Measurements from ENCODE around the gene PPP2R5C.

PPP2R5C gene

DNA sequence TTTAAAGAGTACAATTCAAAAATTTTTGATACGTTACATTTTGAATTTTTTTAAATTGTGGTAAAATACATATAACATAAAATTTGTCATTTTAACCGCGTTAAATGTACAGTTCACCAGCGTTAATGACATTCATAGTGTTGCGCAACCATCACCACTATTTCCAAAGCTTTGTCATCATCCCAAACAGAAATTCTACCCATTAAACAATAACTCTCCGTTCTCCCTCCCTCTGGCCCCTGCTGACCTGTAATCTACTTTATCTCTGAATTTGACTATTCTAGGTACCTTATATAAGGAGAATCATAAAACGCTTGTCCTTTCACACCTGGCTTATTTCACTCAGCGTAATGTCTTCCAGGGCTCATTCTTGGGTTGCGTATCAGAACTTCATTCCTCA lies 133.7 kb downstream of the PPP2R5C start:
- no peak for DNase-seq

DNA sequence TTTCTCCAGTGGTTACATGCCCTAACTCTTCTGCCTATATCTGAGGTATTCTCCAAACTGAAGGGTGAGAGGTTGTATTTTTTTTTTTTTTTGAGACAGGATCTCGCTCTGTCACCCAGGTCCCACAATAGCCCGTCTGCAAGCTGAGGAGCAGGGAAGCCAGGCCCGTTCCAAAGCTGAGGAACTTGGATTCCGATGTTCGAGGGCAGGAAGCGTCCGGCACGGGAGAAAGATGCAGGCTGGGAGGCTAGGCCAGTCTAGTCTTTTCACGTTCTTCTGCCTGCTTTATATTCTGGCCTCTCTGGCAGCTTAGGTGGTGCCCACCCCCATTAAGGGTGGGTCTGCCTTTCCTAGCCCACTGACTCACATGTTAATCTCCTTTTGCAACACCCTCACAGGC lies 135.8 kb downstream of the PPP2R5C start:
- no peak for DNase-seq

DNA sequence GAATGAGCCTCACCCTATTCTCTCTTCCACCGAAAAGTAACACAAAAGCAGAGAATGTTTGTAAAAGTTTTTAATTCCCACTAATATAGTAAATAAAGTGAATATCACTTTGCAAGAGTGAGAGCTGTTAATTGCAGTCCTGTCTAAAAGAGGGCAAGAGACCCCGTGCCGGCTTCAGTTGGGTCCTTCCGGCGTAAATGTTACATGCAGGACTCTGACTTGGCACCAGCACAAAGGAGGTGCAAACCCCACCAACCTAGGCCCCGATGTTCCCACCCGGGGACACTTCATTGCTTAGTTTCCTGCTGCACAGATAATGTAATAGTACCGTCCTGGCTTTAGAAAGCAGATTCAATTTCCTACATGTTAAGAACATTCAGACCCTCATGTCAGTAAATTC lies 136.9 kb downstream of the PPP2R5C start:
- no peak for DNase-seq

DNA sequence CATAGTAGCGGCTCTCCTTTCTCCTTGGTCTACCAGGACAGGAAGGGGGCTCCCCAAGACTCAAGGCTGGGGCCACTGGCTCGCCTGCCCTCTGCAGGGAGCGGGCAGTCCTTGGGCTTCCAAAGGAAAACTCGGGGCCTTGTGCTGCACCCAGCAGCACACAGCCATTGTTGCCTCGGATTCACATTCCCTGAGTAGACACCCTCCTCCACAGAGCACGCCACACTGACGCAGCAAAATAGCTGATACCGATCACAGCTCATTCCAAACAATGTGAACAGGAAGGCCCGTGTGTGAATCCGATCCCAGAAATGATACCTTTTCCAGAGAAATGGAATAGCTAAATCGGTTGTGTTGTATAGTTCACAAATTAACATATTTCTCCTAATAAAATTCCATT lies 137.8 kb downstream of the PPP2R5C start:
- no peak for DNase-seq

DNA sequence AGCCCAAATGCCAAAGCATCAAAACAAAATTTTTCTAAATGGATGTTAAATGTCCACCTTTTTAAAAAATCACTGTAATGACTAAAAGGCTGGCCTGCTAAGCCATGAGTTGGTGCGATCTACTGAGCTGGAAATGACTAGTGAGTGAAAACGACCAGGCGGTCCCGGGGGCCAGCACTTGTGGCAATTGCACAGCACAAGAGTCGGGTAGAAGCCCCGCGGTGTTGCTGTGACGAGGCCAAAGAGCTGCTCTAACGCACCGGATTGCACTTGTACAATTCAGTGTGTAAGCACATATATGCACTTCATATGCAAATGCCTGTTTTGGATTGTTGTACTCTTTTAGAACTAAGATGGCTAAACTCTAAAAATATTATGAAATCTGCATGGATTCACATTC lies 138.7 kb downstream of the PPP2R5C start:
- no peak for DNase-seq

DNA sequence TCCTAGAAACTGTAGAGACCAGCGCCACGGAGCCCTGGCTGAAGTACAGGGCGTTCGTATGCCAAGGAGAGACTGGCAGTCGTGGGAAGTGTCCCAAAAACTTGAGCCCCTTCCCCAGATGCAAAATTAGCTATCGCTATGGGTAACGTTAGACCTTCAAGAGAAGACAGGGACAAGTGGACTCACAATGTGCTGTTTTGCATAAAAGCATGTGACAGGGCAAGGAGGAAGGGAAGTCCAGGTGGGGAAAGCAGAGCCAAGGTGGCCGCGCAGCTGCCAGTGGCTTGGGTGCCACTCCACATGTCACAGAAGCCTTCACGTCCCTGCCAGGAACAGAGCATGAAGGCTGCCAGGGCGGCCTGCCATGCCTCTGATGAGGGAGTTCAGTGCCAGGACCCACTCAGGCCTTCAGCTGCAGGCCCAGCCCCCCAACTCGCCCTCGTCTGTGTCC lies 141.6 kb downstream of the PPP2R5C start:
- DNase-seq: no peak

DNA sequence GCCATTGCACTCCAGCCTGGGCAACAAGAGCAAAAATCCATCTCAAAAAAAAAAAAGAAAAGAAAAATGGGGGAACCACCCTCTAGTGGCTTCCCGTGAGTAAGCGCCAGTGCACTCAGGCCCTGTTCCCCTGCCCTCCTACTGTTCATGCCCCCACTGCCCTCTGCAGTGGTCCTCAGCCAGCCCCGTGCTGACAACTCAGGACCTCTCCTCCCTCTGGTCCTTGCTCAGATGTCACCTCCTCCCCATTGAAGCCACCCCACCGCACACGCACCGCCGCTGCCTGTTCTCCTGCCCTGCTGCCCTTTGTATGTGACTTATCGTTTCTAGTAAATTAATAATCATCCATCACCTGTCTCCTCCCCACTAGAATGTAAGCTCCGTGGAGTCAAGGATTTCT lies 144.1 kb downstream of the PPP2R5C start:
- DNase-seq: no peak

DNA sequence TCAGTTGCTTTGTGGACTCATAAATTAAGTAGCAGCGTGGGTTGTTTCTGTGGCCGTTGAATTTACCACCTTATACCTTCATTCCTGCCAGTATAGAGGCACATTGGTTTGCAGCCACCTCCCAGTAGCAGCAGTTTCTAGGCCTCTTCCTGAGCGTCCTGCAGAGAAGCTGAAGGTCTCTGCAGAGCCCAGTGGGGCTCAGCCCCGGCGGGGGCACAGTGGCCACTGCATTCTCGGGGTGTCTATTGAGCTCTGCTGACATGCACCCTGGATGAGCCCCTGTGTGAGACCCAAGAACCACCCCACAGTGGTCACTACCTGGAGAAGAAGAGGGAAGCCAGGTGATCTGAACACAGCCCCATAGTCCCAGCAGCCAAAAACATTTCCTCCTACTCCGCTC lies 145.1 kb downstream of the PPP2R5C start:
- DNase-seq: no peak

DNA sequence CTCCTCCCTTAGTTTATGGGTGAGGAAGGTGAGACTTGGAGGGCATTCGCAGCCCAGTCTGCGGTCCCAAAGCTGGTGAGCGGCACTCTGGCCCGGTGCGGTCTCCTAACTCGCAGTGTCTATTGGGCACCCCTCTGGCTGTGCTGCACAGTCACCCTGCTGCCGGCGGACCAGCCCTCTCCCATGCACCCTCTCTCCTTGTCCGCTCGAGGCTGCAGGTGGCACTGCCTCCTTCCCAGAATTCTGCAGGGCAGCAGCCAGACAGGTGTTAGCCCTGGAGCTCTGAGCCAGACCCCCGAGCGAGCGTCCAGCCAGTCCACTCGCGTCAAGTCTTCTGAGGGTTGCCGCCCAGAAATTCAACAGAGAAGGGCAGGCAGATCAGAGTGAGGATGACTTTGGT lies 146.1 kb downstream of the PPP2R5C start:
- DNase-seq: no peak

DNA sequence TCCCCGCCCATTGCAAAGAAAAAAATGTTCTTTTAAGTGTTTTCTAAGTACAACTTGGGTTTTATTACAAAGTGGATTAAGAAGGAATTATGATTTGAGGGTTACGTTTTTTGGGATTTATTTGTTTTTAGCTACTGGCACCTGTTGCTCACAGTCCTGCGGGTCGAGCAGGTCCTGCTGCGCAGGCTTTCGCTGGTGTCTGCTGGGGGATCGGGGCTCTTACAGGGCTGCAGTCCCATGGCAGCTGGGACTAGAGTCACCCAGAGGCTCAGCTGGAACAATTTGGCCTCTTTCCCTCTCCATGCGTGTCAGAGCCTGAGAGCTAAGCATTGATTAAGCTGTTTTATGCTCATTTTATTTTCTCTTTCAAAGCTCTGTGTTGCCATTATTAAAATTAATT lies 147.3 kb downstream of the PPP2R5C start:
- DNase-seq: no peak

DNA sequence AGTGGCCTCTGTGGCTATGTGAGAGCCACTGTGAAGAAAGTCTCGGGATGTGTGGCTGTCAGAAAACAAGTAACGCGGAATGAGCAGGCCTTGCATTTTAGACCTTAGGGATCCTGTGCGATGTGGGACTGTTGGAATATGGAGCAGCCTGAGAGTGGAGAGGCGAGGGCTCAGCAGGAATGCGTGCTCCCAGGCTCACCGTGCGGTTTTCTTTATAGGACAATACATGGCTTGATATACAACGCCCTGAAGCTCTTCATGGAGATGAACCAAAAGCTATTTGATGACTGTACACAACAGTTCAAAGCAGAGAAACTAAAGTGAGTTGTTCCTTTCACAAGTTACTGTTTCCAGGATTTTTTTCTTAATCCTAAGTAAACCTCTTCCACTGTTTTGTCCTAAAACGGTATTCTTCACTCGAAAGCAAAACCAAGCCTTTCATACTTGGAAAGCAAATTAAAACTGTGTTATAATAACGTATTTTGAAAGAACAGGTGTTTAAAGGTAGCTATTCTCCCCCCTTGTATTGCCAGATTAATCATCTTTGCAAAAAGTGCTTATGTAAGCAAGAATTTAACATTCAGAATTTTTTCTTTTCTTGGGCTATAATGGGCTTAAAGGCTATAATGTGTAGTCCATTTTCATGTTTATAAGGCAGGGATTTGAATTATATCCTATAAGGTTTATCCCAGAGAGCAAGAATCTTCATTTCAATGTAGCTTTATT lies 148.0 kb downstream of the PPP2R5C start:
- DNase-seq: no peak

DNA sequence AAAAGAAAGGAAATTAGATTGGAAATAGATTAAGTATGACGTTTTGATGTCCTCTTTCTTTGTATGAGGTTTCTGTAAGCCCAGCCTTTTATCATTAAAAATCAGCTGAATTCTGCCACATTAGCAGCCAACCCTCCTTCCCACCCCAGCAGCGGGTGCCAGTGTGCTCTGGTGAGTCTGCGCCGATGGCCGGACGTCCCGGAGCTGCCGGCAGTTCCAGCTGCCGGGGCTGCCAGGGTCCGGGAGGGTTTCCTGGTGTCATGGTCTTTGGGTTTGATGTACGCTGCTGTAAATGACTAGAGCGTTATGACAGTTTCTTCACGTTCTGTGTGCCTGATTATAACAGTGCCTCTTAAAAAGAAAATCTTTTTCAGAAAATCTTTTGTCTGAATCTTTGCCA lies 151.3 kb downstream of the PPP2R5C start:
- no peak for DNase-seq

DNA sequence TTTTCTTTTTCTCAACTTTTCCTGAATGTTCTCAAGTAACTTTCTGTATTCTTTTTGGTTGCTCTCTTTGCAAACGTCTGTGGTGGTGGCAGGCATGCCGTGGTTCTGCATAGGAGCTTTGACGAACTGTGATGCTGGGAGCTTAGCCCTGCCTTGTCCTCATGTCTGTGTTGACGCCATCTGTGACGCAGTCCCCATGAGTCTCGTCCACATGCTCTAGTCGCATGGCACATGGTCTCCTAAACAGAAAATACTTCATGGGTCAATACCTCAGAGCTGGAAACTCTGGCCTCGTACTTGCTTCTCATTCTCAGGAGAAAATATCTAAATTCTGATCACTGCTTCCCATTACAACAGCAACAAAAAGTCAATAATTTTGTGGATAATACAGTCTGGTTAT lies 152.6 kb downstream of the PPP2R5C start:
- no peak for DNase-seq

DNA sequence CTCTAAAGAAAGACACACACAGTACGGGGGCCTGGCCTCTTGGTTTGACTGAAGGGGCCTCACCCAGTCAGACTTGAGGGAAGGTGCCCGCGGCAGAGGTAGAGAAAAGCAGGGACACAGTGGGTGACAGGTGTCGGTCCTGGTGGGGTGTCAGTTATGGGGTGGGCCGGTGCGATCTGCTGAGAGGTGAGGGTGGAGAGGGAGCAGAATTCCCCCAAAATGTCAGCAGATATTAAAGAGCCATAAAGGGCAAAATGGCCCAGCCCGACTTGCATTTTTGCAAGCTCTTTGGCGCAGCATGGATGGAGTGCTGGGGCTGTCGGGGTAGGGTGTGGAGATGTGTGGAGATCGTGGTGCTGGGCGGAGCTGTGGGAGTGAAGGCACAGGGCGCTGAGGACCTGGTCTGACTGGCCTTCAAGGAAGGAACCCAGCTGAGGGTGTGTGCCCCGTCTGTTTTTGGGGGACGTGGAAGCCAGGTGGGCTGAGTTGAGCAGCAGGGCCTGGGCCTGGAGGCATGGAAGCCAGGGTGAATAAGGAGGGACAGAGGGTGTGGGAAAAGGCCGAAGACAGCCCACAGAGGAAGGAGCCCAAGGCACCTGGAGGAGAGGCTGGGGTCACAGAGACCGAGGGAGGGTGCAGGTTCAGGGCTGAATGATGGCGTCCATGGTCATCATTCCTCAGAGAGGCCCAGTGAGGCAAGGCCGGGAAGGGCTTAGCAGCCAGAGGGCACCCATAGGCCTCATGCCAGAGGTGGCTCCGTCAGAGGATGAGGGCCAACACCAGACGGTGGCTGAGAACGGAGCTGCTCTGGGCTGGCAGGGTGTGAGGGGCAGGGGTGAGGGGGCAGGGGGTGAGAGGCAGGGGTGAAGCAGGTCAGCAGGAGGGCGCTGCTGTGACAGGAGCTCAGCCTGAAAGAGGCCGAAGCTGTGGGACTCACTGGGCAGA lies 154.6 kb downstream of the PPP2R5C start:
- DNase-seq: no peak

DNA sequence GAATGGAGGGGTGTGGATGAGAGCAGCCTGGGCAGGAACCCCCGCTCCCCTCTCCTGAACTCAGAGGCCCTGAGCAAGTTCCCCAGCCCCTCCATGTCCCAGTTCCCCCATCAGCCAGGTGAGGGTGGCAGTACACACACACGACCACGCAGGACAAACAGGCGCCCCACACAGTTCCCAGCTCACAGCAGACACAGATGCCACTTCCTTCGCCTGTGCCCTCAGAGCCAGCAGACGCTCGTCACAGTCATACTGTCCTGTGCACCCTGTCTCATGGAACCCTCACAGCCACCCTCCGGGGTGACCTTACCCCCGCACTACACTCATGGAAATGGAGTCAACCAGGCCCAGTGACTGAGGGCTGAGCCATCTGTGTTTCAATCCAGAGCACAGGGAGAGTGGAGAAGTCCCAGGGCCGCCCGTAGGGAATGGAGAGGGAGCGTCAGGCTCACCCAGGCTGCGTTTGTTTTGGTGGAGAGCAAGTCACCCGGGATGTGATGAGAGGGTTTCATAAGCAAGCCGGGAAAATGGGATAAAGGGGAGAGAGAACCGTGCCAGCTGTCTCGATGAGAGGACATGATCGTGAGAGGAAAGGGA lies 155.4 kb downstream of the PPP2R5C start:
- no peak for DNase-seq

DNA sequence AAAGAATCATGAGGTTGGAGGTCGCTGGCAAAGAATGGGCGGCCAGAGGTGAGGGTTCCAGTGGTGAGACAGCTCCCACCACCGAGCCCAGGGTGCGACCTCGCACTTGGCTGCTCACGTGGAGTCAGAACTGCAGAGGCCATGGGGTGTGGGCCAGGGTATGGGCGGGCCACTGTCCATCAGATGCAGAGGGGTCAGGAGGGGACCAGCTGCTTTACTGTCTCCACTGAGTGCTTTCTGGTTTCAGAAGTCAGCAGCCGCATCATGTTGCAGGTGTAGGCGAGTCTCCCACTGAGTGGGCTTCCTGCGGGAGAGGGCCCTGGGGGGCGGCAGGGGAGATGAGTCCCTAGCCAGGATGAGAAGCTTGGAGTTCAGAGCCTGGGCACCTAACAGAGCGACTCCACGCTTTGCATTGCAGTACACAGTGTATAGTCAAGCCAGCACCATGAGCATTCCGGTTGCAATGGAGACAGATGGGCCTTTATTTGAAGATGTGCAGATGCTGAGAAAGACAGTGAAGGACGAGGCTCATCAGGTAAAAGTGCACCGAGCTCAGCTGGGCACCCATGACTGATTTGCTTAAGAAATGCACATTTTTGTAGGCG lies 156.0 kb downstream of the PPP2R5C start:
- DNase-seq: no peak

DNA sequence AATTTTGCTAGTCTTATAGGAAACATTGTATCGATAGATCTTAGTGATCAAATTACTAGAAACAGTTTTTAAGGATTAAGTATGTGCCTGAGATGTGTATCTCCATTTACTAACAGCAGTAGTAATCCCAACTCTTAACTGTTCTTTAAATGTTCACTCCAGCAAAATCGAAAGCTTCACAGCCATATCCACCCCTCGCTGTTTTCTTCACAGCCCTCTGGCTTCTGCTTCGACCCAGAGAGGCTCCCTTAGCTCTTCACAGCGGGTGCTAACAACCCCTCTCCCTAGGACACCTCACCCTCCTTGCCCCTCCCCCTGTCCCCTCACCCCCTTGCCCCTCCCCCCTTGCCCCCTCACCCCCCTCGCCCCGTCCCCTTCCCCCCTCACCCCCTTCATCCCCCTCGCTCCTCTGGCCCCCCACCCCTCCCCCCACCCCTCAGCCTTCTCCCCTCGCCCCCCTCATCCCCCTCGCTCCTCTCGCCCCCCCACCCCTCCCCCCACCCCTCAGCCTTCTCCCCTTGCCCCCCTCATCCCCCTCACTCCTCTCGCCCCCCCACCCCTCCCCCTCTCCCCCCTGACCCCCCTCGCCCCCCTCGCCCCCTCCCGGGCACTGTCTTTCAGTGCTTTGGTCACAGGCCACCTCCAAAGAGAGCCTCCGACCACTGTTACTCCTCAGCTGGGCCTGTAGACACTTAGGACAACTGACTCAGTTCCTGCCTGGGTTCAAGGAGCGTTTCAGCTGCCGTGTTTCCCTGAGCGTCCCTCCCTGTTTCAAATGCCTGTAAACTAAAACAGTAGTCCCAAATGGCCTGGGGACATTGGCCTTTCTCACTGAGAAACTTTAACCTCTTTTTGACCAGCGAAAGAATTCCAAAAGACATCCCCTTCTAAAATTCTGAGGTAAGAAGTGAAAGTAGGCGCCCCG lies 156.8 kb downstream of the PPP2R5C start:
- DNase-seq: no peak

DNA sequence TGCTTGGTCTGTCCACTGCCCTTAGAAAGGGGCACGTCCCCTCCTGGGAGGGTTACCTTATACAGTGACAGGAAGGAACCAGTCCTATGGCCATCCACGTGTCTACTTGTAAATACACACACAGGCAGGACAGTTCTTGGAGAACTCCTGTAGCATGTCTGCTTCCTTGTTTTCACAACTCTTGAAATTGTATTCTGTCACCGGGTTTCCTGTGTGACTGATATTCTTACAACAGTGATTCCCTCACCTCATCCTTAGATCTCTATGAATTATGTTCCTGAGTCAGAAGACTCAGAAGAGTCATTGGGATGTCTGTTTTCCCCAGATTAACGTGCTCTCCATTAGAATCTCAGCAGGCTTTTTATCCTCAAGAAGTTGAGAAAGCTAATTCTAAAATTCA lies 158.8 kb downstream of the PPP2R5C start:
- no peak for DNase-seq

DNA sequence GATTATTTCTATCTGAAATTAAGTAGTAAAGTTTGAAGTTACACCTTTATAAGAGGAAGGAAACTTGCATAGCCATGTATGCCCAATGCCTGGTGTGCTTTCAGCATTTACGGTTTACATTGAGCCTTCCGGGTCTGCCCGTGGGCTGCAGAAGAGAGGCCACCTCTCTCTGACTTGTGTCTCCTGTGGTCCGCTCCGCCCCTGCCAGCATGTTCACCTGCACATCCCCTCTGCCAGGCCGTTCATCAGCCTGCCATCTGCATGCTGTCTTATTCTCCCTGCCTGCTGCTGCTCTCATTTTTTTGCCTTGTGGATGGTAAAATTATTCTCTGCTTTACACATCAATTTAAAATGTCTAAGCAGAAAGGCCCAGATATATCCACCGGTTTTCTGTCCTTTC lies 161.4 kb downstream of the PPP2R5C start:
- DNase-seq: no peak

DNA sequence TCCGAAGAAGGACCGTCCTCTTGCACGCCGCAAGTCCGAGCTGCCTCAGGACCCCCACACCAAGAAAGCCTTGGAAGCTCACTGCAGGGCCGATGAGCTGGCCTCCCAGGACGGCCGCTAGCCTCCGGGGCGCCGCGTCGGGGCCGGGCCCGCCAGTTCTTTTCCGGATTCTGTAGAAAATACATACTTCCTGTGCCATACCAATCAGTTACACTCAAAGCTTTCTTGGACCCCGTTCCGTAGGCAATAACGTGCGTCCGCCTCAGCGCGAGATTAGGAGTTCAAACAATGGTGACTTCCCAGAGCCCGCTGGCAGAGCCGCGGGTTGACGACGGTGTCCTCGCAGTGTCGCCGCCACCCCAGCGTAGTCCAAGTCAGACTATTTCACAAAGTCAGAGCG lies 163.6 kb downstream of the PPP2R5C start:
- no peak for DNase-seq

DNA sequence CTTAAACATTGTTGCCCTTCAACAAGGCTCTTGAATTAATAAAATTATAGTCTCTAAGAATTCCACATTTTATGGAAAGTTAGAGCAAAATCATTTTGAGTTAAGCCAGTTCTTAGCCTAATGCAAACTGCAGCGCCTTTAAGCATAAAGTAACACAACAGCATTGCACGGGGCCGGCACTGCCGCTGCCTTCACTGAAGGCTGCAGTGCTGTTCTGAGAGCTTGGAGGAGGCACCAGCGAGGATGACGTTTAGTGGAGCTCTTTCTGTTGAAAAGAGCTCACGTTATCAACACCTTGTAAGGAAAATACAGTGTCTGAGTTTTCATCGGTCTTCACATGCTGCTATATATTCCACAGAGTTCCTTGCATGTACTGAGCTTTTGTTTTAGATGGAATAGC lies 164.6 kb downstream of the PPP2R5C start:
- DNase-seq: no peak

DNA sequence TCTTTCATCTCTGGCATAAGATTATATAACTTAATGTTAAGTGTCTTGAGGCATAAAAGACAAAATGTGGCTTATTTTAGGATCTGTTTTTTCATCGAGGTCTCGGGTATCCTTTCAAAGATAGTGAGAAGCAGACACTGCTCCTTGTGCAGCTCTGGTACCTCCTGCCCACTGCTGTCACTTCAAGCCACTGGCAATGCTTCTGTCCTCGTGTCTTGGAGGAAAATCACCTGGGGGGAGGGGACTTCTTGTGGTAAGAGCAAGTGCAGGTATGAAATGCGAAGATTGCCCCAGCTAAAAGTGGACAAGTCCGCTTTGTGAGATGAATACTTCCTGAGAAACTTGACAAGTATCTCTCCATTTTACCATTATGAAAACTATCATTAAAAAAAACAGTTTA lies 165.1 kb downstream of the PPP2R5C start:
- DNase-seq: no peak

All from MV-4-11 (cell line).